ENCODE results near the gene KCNIP1.

The KCNIP1 gene

DNA sequence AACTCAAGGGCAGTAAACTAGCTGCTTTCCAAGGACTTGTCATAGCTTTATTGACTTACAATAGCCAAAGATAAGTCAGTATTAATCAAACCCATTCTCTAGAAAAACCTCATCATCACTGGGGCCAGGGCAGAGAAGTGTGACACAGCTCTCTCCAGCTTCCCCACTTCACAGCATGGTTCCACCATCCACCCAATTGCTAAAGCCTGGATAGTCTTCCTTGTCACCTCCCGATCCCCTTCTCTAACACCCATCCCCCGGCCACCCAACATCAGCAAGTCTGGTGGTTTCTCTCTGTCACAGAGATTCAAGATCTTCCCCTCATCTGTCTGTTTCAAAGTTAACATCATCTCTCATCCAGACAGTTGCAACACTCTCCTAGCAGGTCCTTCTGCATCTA lies 191.1 kb downstream of the KCNIP1 start:
- in situ Hi-C loops (cut with HindIII; ENCODE audit: low sequenced_read_pairs): no loop called here

DNA sequence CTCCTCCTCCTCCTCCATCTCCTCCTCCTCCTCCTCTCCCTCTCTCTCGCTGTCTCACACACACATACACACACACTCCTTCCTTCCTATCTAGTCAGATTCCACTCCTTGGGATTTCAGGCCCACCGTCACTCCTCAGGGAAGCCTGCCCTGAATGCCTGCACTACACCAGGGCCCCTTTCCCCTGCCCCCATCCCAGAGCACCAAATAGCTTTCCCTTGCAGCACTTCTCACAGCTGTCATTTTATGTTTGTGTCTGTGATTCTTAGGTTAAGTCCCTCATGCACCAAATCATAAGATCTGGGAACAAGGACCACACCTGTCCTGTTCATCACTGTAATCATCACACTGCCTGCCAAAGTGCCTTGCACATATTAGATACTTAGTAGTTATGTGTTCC lies 193.2 kb downstream of the KCNIP1 start:
- in situ Hi-C loops (cut with HindIII; ENCODE audit: low sequenced_read_pairs): no loop called here

DNA sequence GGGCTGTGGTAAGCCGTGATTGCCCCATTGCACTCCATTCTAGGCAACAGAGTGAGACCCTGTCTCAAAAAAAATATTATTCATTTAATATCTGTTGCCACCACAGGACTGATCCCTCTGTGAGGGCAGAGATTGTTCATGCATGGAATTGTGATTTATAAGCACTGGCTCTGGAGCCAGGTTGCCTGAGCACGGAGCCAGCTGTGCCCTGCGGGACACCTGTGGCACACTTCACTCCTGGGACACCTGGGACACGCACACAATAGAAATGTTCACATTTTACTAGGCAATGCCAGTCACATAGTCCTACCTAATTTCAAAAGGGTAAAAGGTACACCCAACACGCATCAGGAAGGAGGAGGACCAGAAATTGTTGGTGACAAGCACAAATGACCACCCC lies 196.7 kb downstream of the KCNIP1 start:
- in situ Hi-C loops (cut with HindIII; ENCODE audit: low sequenced_read_pairs): no loop called here

DNA sequence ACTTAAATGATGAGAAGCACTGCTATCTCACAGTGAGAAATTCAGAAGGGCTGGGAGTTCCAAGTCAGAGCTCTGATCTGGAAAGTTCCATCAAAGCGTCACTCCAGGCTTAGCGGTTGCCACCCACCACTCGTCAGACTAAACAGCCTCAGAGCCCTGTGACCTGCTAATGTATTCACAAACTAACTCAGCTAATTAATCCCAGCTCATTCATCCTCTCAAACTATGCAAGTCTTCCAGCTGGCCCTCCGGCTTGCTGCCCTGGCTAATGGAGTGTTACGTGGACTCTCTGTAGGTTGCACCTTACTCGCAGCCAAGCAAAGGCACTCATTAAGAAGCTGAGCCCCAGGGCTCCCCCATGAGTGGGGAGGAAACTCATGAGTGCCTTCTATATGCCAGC lies 197.5 kb downstream of the KCNIP1 start:
- in situ Hi-C loops (cut with HindIII; ENCODE audit: low sequenced_read_pairs): no loop called here

DNA sequence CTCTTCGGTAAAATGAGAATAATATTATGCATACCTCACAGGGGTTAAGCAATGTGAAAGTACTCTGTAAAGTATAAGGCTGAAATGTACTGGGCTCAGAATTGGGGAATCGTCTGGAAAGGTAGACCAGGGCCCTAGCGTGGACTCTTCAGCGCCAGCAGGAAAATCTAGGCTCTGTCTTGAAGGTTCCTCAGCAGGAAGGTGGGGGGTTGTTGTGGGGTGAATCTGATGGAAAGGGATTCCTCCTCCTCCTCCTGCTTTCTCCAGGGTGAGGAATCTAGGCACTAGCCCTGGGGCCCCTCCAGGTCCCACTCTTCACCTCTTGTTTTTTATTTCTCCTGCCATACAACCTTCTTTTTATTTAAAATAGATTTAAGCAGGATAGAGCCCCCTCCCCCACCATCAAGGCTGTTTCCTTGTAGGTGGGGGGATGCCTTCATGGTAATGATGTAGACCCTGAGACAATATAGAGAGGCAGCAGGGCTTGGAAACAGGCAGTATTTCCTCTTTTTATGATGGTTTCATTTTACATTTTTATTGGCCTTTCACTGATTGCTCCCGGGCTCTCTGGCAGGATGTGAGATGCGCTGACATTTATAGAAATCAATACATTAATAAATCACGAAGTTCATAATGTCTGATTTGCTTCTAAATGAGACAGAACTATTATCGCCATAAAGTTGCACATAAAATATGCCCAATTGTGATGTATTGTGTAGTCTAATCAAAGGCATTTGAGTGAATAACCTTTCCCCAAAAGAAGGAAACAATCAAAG lies 200.8 kb downstream of the KCNIP1 start:
- in situ Hi-C loops (cut with HindIII; ENCODE audit: low sequenced_read_pairs): no loop called here

DNA sequence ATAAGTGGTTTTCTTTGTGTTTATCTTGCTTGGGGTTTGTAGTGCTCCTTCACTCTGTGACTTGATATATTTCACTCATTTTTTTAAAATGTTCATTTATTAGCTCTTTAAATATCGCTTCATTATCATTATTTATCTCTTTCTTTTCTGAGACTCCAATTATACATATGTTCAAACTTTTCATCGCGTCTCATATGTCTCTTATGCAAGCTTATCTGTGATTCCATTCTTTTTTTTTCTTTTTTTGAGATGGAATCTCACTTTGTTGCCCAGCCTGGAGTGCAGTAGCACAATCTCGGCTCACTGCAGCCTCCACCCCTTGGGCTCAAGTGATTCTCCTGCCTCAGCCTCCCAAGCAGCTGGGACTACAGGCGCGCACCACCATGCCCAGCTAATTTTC lies 205.8 kb downstream of the KCNIP1 start:
- in situ Hi-C loops (cut with HindIII; ENCODE audit: low sequenced_read_pairs): no loop called here

DNA sequence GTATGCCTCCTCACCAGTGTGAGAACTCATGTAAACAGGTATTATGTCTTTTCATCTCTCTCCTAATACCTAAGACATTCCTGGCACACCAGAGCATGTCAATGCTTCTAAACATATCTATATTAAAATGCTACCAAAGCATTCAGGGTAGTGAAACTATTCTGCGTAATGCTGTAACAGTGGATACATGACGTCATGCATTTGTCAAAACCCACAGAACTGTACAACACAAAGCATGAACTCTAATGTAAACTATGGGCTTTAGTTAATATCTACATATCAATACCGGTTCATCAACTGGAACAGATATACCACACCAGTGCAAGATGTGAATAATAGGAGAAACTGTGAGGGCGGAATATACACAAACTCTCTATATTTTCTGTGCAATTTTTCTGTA lies 207.5 kb downstream of the KCNIP1 start:
- in situ Hi-C loops (cut with HindIII; ENCODE audit: low sequenced_read_pairs): no loop called here

DNA sequence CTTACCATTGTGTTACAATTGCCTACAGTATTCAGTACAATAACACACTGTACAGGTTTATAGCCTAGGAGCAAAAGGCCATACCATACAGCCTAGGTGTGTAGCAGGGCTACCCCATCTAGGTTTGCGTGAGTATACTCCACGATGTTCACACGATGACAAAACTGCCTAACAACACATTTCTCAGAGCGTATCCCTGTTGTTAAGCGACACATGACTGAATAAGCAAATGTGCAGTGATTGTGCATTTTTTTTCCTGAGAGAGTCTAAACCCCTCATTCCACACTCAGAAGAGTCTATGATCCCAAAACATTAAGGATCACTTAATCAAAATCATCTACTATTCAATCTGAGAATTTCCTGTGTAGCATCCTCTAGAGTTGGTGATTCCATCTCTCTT lies 211.3 kb downstream of the KCNIP1 start:
- in situ Hi-C loops (cut with HindIII; ENCODE audit: low sequenced_read_pairs): no loop called here

DNA sequence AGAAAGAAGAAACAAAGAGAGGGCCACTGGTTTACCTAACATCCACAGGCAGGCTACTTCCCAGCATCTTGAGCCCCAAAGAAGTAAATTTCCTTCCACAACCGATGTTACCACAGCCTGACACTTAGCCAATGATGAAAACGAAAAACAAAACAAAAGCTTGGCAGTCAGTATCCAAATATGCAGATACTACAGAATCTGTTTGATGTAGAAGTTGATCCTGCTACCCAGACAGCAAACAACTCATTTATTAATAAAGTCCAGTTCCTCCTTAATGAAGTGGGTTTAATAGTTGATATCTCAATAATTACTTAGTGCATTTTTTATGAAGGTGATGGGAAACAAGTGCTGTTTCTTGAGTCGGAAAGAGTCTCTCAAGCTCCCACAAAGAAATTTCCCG lies 212.6 kb downstream of the KCNIP1 start:
- in situ Hi-C loops (cut with HindIII; ENCODE audit: low sequenced_read_pairs): no loop called here

DNA sequence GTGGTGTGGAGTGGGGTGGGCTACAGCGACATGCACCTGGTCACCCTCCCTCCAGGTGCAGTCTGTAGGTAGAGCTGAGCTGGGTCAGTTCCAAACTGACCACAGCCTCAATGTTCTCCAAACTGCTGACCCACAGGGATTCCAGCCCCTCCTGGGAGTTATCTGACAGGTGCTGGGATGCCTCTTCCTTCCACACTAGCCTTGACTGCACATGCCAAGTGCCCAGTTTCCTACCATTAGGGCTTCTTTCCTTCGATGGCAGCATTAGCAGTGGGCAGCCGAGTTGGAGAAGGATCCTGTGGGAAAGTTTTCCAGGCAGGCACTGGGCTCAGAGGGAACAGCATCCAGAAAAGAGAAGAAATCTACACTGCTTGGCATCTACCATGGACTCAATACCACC lies 215.7 kb downstream of the KCNIP1 start:
- in situ Hi-C loops (cut with HindIII; ENCODE audit: low sequenced_read_pairs): no loop called here

DNA sequence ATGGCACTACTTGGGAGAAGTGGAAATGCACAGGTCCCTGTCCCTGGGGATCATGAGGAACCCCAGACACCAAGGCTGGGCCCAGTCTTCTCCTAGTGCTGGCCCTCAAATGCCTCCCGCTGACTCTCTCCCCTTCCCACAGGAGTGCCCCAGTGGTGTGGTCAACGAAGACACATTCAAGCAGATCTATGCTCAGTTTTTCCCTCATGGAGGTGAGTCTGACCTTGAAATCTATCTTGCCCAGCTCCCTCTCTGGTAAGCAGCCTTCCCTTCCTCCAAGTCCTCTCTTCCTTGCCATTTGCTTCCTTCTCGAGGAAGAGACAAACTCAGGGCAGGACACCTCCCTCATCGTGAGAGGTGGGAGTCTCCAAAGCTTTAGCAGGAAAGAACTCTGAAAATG lies 216.4 kb downstream of the KCNIP1 start:
- in situ Hi-C loops (cut with HindIII; ENCODE audit: low sequenced_read_pairs): no loop called here

DNA sequence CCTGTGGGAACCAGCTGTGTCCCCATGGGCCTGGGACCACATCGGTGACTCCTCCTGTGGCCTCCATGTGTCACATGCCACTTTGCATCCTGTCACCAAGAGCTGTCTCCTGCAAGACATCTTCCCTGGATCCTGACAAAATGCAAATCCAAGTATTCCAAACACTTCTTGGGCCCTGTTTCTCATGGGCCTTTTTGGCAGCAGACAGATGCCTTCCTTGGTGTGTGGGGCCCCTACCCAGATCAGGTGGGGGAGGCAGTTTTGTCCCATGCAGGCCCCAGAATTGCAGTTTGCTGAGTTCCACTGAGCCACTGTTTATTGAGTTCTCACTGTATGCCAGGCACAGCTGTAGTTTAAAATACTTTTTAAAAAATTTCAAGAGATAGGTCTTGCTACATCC lies 217.2 kb downstream of the KCNIP1 start:
- in situ Hi-C loops (cut with HindIII; ENCODE audit: low sequenced_read_pairs): no loop called here

DNA sequence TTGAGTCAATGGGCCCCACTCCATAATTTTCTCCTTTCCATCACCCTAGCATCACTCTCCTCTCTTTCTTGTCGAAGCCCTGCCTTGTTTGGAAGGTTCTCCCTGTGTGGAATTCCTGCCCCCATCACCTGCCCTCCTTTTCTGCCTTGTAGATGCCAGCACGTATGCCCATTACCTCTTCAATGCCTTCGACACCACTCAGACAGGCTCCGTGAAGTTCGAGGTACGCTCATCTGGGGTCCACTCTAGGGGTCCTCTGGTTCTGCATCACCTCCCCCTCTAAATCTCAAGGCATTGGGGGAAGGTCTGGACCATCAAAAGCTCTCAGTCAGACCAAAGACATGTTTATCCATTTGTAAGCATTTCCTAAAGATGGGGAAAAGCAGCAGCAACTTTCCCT lies 217.9 kb downstream of the KCNIP1 start:
- in situ Hi-C loops (cut with HindIII; ENCODE audit: low sequenced_read_pairs): no loop called here

DNA sequence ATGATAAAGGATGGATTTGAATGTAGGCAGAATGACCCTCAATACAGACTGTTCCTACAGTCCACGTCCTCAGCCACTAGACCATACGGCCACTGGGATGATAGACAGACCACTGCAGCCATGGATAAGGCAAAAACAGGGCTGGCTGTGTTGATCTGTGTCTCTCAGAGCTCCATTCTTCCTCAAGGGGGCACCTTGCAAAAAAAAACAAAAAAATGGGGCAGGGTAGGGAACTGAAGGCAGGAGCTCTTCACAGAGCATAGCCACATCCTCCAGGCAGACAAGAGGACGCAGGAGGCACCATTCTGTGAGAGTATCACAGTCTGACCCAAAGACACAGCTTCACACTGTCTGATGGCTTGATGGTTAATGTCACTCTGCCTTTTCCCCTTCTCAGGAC lies 218.5 kb downstream of the KCNIP1 start:
- in situ Hi-C loops (cut with HindIII; ENCODE audit: low sequenced_read_pairs): no loop called here

DNA sequence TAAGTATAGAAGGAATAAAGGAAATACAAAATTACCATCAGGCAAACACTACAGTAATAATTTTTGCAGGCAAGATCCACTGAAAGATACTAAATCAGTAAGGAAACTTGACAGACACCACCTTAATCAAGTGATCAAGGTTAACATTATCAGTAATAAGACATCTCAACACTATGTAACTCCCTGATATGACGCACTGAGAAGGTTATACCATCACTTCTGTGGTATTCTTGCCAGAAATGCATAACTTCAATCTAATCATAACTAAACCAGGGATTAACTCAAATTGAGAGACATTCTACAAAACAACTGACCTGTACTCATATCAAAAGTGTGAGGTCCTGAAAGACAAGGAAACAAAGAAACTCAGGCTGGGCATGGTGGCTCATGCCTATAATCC lies 227.2 kb downstream of the KCNIP1 start:
- in situ Hi-C loops (cut with HindIII; ENCODE audit: low sequenced_read_pairs): no loop called here

DNA sequence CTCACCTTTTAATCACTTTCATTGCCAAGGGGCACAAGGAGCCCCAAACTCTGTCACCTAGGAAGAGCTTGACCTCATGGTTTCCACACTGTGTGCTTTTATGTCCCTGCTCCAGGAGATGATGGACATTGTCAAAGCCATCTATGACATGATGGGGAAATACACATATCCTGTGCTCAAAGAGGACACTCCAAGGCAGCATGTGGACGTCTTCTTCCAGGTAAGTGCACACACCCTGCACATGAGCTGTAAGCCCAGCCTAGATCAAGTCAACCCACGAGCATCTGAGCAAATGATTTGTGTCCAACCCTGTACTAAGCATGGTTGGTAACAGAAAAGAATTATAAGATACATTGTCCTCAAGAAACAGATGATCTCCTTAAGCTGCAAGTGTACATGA lies 228.9 kb downstream of the KCNIP1 start:
- in situ Hi-C loops (cut with HindIII; ENCODE audit: low sequenced_read_pairs): no loop called here

DNA sequence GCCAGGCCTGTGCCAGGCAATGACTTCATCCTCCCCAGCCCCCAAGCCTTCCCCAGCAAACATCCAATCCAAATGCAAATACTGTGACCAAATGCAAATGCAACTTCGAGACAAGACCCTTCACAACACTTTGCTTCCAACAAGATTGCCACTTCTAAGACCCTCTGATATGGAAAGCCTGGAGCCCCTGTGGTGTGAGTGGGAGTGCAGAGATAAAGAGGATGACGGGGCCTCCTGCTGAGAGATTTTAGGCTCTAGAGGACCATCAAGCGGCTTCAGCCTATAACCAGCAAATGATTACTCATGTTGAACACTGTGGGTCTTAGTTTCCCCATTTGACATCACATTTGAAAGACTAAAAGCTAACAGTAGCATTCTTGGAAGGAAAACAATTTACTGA lies 233.1 kb downstream of the KCNIP1 start:
- in situ Hi-C loops (cut with HindIII; ENCODE audit: low sequenced_read_pairs): no loop called here

DNA sequence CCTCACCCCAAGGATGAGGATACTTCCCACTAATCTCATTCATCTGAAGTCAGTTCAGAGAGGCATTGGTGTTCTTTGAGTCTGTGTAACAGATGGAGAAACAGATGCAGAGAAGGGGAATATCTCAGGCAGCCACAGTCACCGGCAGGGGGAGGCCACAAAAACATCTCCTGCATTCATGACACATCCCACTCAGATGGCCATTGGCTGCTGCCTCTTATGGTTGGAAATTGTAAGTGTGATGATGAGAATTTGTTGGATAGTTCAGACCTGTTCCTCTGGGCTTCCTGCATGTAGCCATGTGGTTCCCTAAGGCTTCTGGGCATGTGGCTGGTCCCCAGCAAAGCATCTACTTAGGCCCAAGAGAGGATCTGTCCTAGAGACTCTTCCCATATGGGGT lies 233.8 kb downstream of the KCNIP1 start:
- in situ Hi-C loops (cut with HindIII; ENCODE audit: low sequenced_read_pairs): no loop called here

DNA sequence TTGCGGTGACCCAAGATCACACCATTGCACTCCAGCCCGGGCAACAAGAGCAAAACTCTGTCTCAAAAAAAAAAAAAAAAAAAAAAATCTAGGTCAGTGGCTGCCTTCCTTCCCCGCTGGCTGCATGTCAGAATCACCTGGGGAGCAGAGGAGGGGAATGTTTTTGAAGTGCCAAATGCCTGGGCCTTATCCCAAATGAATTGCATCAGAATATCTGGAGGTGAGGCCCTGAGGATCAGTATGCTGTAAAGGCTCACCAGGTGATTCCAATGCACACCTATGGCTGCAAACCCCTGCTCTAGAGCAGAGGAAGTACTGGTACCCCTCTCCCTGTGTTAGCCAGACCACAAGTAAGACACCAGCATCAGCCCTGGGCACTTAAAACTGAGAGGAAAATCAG lies 235.0 kb downstream of the KCNIP1 start:
- in situ Hi-C loops (cut with HindIII; ENCODE audit: low sequenced_read_pairs): no loop called here

DNA sequence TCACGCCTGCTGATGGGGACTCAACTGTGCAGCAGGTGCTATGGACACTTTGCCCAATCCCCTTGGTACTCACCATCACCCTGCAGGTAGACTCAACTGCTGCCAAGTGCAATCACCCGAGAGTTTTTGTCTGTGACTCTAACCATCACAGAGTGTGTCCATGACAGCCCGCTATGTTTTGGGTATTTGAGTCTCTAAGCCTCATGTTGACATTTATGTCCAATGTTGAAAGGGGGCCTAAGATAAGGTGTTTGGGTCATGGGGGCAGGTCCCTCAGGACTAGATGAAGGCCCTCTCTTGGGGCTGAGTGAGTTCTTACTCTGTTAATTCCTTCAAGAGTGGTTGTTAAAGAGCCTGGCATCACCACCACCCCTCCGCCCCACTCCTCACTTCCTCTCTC lies 235.6 kb downstream of the KCNIP1 start:
- in situ Hi-C loops (cut with HindIII; ENCODE audit: low sequenced_read_pairs): no loop called here

DNA sequence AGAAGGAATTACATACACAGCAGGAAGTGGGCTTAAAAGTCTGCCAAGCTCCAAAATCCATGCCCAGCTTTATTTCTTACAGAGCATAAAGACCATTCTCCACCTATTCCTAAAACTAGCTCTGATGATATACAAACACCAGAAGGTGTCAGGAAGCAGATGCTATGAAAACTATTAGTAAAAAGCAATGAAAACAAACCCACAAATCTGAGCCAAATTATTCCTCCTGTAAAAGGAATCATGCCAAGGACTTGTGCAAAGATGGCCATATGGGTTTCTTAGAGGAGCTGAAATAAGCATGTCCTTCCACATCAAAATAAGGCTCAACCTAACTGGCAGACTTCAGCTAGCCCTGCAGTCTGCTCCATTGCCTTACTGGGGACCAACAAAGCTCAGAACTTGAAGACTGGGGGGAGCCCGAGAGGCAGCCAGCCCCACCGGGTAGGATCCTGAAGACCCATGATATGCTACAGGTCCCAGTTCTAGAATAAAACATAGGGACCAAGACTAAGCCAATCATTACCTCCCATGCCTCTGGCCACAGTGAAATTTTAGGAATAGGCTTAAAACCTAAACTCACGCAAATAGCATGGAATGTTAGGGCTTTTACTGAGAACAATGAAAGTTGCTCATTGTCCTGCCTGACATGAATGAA lies 236.9 kb downstream of the KCNIP1 start:
- in situ Hi-C loops (cut with HindIII; ENCODE audit: low sequenced_read_pairs): no loop called here

DNA sequence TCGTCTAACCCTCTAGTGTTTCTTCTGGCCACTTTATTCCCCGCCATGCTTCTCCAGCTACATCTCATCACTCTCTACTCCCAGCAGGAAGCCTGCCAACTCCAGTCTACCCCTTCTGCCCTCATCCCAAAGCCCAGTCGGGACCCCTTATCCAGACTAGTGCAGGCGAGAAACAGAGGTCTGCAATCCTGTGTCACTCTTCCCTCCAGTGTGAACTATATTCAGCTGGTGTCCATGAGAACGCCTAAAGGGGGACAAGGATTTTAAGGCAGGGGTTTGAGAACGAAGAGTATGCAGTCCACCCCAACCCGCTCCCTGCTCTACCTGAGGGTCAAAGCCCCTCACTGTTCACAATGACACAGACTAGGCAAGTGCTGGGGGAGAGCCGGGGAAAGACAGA lies 238.0 kb downstream of the KCNIP1 start:
- in situ Hi-C loops (cut with HindIII; ENCODE audit: low sequenced_read_pairs): no loop called here

DNA sequence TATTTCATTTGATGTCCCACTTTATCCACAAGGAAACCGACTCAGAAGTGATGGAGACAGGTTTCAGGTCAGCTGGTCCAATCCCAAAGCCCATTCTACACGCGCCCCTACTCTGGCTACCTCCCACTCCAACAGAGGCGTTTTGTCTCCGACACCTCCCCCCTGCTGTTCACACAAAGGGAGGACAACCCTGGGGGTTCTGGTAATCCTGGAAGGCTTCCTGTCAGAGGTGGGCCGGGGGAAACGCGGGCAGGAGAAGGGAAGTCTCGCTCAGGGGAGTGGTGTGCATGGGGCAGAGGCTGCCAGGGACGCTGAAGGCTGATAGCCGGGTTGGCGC lies 240.0 kb downstream of the KCNIP1 start:
- in situ Hi-C loops (cut with HindIII; ENCODE audit: low sequenced_read_pairs): no loop called here

All from DLD1 (cell line).